HL-60 (cell line): ENCODE data around the gene TNNT2.

ENCODE experiments used
- DNase-seq, 2 experiments: peaks; one replicate each; pipeline ENCODE4 v3.0.0-alpha.2; 2010 to 2020; ENCODE audit warnings: low read depth in 1 of 2, low spot score in 1 of 2
- H3K27ac ChIP-seq: fragments of 250-450 bp; sonication (Bioruptor Pico); replicated peaks from 2 replicates; pipeline ENCODE4 v1.5.1; 2020; ENCODE audit warnings: mild to moderate bottlenecking, moderate library complexity
- H3K27me3 ChIP-seq: fragments of 250-450 bp; sonication (Bioruptor Pico); 2 replicates; pipeline ENCODE4 v1.5.1; 2021; ENCODE audit warnings: mild to moderate bottlenecking, moderate library complexity; ENCODE audit not compliant: insufficient read depth, poor library complexity, severe bottlenecking
- H3K4me3 ChIP-seq: replicated peaks from 2 replicates; pipeline ENCODE4 v1.5.1; 2011; ENCODE audit warnings: mild to moderate bottlenecking, control low read depth, low read length; ENCODE audit not compliant: insufficient read depth
- CTCF ChIP-seq: IDR thresholded peaks from one replicate; pipeline ENCODE4 v1.5.1; 2011; ENCODE audit warnings: low read length, control low read depth, inconsistent platforms; ENCODE audit not compliant: insufficient read depth
- GABPA ChIP-seq: IDR thresholded peaks from 2 replicates; pipeline ENCODE4 v1.6.1; 2012; ENCODE audit warnings: low read depth
- POLR2AphosphoS5 ChIP-seq: IDR thresholded peaks from 2 replicates; pipeline ENCODE4 v1.6.1; 2012; ENCODE audit warnings: low read depth
- REST ChIP-seq: IDR thresholded peaks from 2 replicates; pipeline ENCODE4 v1.6.1; 2012; ENCODE audit warnings: low read depth; ENCODE audit not compliant: insufficient replicate concordance
- SPI1 ChIP-seq: IDR thresholded peaks from 2 replicates; pipeline ENCODE4 v1.6.1; 2012; ENCODE audit warnings: low read depth, mild to moderate bottlenecking, borderline replicate concordance

Gene TNNT2

GRCh38 chr1:201348211-201348566, 29.3 kb downstream of the TNNT2 start:
- H3K27me3 ChIP-seq, result peaks cover 2% of the 10 kb centered on the region
- TF ChIP-seq POLR2AphosphoS5, result no peak
- TF ChIP-seq CTCF, result peak; percentile 80
- H3K4me3 ChIP-seq, result no peak overlapping the region
- no peak overlapping the region for H3K27ac ChIP-seq
- peak; percentile 1 to 20 for DNase-seq

GRCh38 chr1:201347498-201348210, 29.8 kb downstream of the TNNT2 start:
- DNase-seq, result no peak
- Histone ChIP-seq H3K27ac (no peak overlapping the region), H3K27me3 (peaks cover 3% of the 10 kb centered on the region), H3K4me3 (no peak overlapping the region)
- TF ChIP-seq POLR2AphosphoS5, result no peak
- no peak for TF ChIP-seq SPI1
- no peak for TF ChIP-seq GABPA
- no peak for TF ChIP-seq REST
- no peak for TF ChIP-seq CTCF

GRCh38 chr1:201346987-201347386, 30.5 kb downstream of the TNNT2 start:
- TF ChIP-seq GABPA, result no peak
- TF ChIP-seq CTCF, result no peak
- TF ChIP-seq REST, result no peak
- TF ChIP-seq POLR2AphosphoS5, result no peak
- TF ChIP-seq SPI1, result no peak
- peaks cover 3% of the 10 kb centered on the region for H3K27me3 ChIP-seq
- H3K27ac ChIP-seq, result no peak overlapping the region
- DNase-seq, result no peak
- H3K4me3 ChIP-seq, result no peak overlapping the region
